GM23248 (cell line): ENCODE measurements around the gene GOSR1. TPM values are rescaled to one million over a fixed set of nuclear protein-coding genes. Genes with fewer than 3 reads are reported as not detected.
"Not testable (repeated sequence)": the region's sequence is repeated elsewhere in the genome, so short reads cannot be mapped to it uniquely, and the experiment has no call there.

Source experiments
- DNase-seq: peaks from one replicate; pipeline ENCODE4 v3.0.0-alpha.2; 2015
- H2AFZ ChIP-seq: fragments of 200-600 bp; sonication (generic); 2 replicates; pipeline ENCODE4 v1.6.1; 2016; ENCODE audit warnings: antibody characterized with exemption
- H3F3A ChIP-seq: fragments of 200-600 bp; sonication (generic); 2 replicates; pipeline ENCODE4 v1.6.1; 2016; ENCODE audit warnings: mild to moderate bottlenecking, antibody characterized with exemption, mixed run types; ENCODE audit not compliant: insufficient read depth
- H3K27ac ChIP-seq: fragments of 200-600 bp; sonication (generic); 2 replicates; pipeline ENCODE4 v1.5.1; 2016; ENCODE audit warnings: mild to moderate bottlenecking
- H3K27me3 ChIP-seq: fragments of 200-600 bp; sonication (generic); replicated peaks from 2 replicates; pipeline ENCODE4 v1.6.1; 2016; ENCODE audit warnings: mild to moderate bottlenecking; ENCODE audit not compliant: insufficient read depth
- H3K36me3 ChIP-seq: fragments of 200-600 bp; sonication (generic); 2 replicates; pipeline ENCODE4 v1.6.1; 2016; ENCODE audit warnings: low read depth, mild to moderate bottlenecking
- H3K4me1 ChIP-seq: fragments of 200-600 bp; sonication (generic); 2 replicates; pipeline ENCODE4 v1.6.1; 2016; ENCODE audit warnings: mild to moderate bottlenecking; ENCODE audit not compliant: insufficient read depth
- H3K4me2 ChIP-seq: fragments of 200-600 bp; sonication (generic); one replicate; pipeline ENCODE4 v1.6.1; 2016; ENCODE audit warnings: mild to moderate bottlenecking; ENCODE audit not compliant: unreplicated experiment
- H3K4me3 ChIP-seq: fragments of 200-600 bp; sonication (generic); 2 replicates; pipeline ENCODE4 v1.5.1; 2016; ENCODE audit warnings: mild to moderate bottlenecking
- H3K79me2 ChIP-seq: fragments of 200-600 bp; sonication (generic); 2 replicates; pipeline ENCODE4 v1.6.1; 2016; ENCODE audit warnings: mild to moderate bottlenecking; ENCODE audit not compliant: insufficient read depth
- H3K9ac ChIP-seq: fragments of 200-600 bp; sonication (generic); 2 replicates; pipeline ENCODE4 v1.6.1; 2016; ENCODE audit warnings: mild to moderate bottlenecking
- H3K9me2 ChIP-seq: fragments of 200-600 bp; sonication (generic); 2 replicates; pipeline ENCODE4 v1.6.1; 2016; ENCODE audit warnings: mixed run types, mild to moderate bottlenecking, moderate library complexity; ENCODE audit not compliant: insufficient read depth
- H3K9me3 ChIP-seq: fragments of 200-600 bp; sonication (generic); one replicate; pipeline ENCODE4 v1.6.1; 2017; ENCODE audit warnings: low read depth
- H4K20me1 ChIP-seq: fragments of 200-600 bp; sonication (generic); 2 replicates; pipeline ENCODE4 v1.6.0; 2016; ENCODE audit not compliant: insufficient read depth
- EZH2 ChIP-seq: fragments of 200-600 bp; sonication (generic); IDR thresholded peaks from 2 replicates; pipeline ENCODE4 v1.6.1; 2018; ENCODE audit warnings: antibody characterized with exemption, mild to moderate bottlenecking; ENCODE audit not compliant: insufficient read depth, poor library complexity, severe bottlenecking
- EZH2phosphoT487 ChIP-seq: fragments of 200-600 bp; sonication (generic); IDR thresholded peaks from 2 replicates; pipeline ENCODE4 v1.6.1; 2018; ENCODE audit warnings: antibody characterized with exemption, moderate library complexity, mild to moderate bottlenecking, low read depth; ENCODE audit not compliant: insufficient read depth
- WGBS, 2 experiments: methylation state at CpG; one replicate each; pipeline ENCODE4 v1.1.6; 2015 to 2017; ENCODE audit warnings: low lambda C conversion rate in 2 of 2, low coverage in 1 of 2; ENCODE audit errors: missing lambda C conversion rate in 2 of 2; 5-methylcytosine and 5-hydroxymethylcytosine counted together
- in situ Hi-C: fragments of 300-500 bp; cut with MboI; formaldehyde crosslinking; loops from 2 replicates; pipeline ENCODE4 v1.15.0; 2020
- polyA plus RNA-seq: library from polyadenylated mRNA; unstranded; fragments of >200 nt; fragmentation: Nextera tagmentation; extraction: Ambion mirVana; gene quantifications from 2 replicates; pipeline ENCODE4 v1.2.1, GENCODE V29; 2016
- total RNA-seq: library from RNA; depleted of rRNA; stranded (reverse); fragments of >200 nt; shearing (Covaris generic); gene quantifications from 2 replicates; pipeline ENCODE4 v1.2.3, GENCODE V29; 2014

The GOSR1 gene
- total and polyA plus RNA-seq, 2 experiments from 2014 or later, result 20.2 to 44.8 TPM

DNA sequence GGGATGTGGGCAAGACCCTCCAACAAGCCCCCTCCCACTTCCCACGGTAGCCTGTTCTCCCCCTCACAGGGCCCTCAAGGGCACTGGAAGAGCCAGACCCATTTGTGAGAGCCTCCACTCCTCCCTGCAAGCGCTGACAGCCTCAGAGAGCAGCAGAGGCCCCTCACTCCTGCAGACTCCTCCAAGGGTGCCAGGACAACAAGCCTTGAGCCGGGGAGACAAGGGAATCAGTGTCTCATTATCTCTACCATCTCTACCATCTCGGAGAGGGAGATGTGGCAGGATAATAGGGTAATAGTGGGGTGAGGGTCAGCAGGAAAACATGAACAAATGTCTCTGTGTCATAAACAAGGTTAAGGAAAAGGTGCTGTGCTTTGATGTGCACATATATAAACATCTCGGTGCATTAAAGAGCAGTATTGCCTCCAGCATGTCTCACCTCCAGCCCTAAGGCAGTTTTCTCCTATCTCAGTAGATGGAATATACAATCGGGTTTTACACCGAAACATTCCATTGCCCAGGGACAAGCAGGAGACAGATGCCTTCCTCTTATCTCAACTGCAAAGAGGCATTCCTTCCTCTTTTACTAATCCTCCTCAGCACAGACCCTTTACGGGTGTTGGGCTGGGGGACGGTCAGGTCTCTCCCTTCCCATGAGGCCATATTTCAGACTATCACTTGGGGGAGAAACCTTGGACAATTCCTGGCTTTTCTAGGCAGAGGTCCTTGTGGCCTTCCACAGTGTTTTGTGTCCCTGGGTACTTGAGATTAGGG, 86.1 kb downstream of the GOSR1 start:
- H3K27me3 ChIP-seq, H3K9ac ChIP-seq, DNase-seq, H4K20me1 ChIP-seq, H3K36me3 ChIP-seq, in situ Hi-C loops, H3K4me2 ChIP-seq, H3K4me3 ChIP-seq, H3K4me1 ChIP-seq, H3K79me2 ChIP-seq, H3K9me3 ChIP-seq, H3K9me2 ChIP-seq, H3K27ac ChIP-seq, H2AFZ ChIP-seq, H3F3A ChIP-seq: not testable (repeated sequence)
- 61 to 69% methylated on average over 9 of the region's 9 CpGs for WGBS, 2 experiments

DNA sequence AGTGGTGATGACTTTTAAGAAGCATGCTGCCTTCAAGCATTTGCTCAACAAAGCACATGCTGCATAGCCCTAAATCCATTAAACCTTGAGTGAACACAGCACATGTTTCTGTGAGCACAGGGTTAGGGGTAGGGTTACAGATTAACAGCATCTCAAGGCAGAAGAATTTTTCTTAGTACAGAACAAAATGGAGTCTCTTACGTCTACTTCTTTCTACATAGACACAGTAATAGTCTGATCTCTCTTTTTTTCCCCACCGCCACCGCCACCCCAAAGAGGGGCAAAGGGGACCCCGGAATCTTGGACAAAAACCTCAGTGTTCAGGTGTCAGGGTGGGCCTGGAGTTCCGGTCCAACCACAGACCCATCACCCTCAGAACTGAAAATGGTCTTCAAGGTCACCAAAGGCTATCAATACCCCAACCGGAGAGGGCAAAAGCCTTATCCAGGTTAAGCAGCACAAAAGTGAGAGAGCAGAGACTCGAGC, 86.7 kb downstream of the GOSR1 start:
- in situ Hi-C loops, H3K27me3 ChIP-seq, H3K4me1 ChIP-seq, DNase-seq, H3K4me2 ChIP-seq, H3F3A ChIP-seq, H3K79me2 ChIP-seq, H4K20me1 ChIP-seq, H3K36me3 ChIP-seq, H2AFZ ChIP-seq, H3K9ac ChIP-seq, H3K9me2 ChIP-seq, H3K9me3 ChIP-seq, H3K27ac ChIP-seq, H3K4me3 ChIP-seq: not testable (repeated sequence)
- 69 to 72% methylated on average over 7 of the region's 7 CpGs for WGBS, 2 experiments

DNA sequence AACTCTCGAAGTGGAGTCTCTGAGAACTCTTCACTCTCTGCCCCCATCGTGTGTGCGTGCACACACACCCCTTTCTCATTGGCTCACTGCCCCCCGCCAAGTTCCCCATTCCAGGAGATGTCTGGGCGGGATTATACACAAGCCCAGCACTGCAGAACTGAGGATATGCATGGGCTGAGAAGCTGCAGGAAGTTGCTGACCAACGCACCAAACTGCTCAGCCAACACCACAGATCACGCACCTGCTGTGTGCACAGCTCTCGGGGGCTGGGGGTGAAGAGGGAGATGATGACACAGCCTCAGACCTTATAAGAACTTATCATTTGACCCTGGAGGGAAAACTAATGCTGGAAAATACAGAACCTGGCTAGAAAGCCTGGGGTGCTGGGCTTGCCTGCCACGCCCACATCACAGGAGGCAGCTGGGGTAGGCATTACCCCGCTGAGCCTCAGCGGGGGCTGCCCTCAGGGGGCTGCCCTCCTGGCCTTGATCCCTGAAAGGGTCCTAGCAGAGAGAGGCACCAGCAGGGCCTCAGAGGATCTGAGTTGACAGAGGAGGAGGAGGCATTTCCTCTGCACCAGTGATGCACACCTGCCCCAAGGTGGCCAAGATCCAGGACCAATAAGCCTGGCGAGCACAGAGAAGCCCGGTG, 87.3 kb downstream of the GOSR1 start:
- H3K27ac ChIP-seq, H3K79me2 ChIP-seq, H3K4me3 ChIP-seq, H3K27me3 ChIP-seq, H3F3A ChIP-seq, H4K20me1 ChIP-seq, H3K9me3 ChIP-seq, H2AFZ ChIP-seq, H3K9ac ChIP-seq, H3K9me2 ChIP-seq, DNase-seq, H3K4me2 ChIP-seq, H3K4me1 ChIP-seq, H3K36me3 ChIP-seq, in situ Hi-C loops: not testable (repeated sequence)
- 47 to 52% methylated on average over 13 of the region's 13 CpGs for WGBS, 2 experiments

DNA sequence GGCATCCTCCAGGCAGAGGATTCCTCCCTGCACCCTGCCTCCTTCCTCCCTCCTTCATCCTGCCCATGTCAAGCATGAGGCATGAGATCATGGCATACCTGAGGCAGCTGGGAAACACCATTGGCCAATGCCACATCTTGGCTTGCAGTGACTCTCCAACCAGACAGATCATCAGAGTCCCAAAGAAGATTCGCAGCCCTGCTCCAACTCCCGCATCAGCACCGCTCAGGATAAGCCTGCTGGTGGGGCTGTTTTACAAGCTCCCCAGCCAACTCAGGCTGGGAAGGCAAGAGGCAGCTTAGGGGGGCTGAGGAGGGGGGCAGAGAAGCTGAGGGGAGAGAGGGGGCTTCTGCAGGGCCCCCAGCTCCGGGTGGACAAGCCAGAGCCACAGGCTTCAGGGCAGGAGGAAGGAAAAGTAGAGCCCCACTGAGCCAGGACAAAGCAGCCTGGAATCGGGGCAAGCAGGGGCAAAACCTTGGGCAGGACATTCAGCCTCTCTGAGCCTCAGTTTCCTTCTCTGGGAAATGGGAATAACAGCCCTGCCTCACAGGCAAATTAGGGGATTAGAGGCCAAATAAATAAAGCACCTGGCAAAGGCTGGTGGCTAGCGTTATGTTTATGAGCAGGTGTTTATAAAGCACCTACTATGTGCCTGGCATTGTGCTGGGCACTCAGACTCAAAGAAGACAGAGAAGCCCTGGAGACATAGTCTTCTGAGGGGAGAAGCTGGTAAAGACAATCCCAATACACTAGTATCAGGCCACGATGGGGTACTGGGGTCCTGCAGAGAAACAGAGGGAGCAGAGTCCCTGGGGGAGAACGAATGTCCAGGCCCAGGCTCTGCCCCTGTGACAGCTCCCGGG, 88.1 kb downstream of the GOSR1 start:
- Histone ChIP-seq H3K79me2 (no peaks in the 10 kb centered on the region), H3F3A (no peaks in the 10 kb centered on the region), H3K4me2 (no peak overlapping the region), H3K4me3 (no peak overlapping the region), H3K4me1 (no peaks in the 10 kb centered on the region), H3K9ac (no peak overlapping the region), H3K36me3 (no peaks in the 10 kb centered on the region), H4K20me1 (no peaks in the 10 kb centered on the region), H3K9me3 (no peaks in the 10 kb centered on the region), H3K27me3 (no peaks in the 10 kb centered on the region), H3K27ac (no peak overlapping the region), H3K9me2 (no peaks in the 10 kb centered on the region), H2AFZ (no peak overlapping the region)
- DNase-seq, result peak; percentile 24
- WGBS, 2 experiments, result 41 to 44% methylated on average over 7 to 9 of the region's 9 CpGs
- TF ChIP-seq EZH2 (no peak), EZH2phosphoT487 (no peak)
- in situ Hi-C loops, result no loop called here

DNA sequence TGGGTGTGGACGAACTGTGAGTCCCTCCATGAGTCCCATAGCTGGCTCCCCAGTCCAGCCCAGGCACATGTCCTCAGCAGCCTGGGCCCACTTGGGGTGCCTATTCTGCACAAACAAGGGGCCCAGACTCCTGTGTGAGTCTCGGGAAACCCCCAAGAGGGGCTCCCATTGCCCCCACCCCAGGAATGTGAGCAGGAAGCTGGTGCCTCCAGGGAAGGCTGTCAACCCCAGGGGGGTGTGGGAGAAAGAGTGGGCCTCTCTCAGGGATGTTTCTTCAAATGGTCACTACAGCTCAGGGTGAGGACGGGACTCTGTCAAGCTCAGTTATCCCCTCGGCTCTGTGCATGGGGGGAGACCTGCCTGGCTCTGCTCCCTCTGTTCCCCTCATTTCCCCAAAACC, 88.9 kb downstream of the GOSR1 start:
- H3K27me3 ChIP-seq, H3K4me1 ChIP-seq, H3K27ac ChIP-seq, H3F3A ChIP-seq, H3K36me3 ChIP-seq, H2AFZ ChIP-seq, DNase-seq, H3K4me3 ChIP-seq, H3K9me3 ChIP-seq, in situ Hi-C loops, H3K4me2 ChIP-seq, H3K9ac ChIP-seq, H3K79me2 ChIP-seq, H3K9me2 ChIP-seq, H4K20me1 ChIP-seq: not testable (repeated sequence)
- WGBS, 2 experiments, result 52 to 62% methylated on average over 4 of the region's 4 CpGs

DNA sequence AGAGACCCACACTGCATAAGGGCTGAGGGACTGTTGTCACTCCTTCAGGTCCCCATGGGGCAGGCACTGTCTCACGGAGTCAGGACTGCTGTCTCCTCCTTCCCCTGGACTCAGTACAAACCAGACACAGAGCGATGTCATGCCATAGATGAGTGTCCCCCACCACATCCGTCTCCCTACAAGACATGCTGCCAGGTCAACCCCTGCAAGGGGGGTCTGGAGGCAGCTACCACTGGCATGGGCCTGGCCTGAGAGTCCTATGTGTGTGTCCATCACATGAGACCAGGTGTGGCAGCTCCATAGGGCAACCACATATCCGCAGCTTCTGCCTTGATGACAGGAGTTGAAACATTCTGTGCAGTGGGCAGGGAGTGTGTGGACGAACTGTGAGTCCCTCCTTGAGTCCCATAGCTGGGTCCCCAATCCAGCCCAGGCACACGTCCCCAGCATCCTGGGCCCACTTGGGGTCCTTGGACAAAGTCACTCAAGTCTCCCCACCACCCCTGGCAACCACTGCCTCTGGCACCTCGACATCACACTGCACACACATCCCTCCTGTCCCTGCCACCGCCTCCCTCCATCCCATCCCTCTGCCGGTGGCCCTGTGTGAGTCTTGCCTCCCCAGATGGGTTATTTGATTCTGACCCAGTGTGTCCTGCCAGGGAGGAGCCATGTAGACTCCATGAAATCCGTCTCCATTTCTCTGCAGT, 89.5 kb downstream of the GOSR1 start:
- H3K9me2 ChIP-seq, H3F3A ChIP-seq, H3K4me1 ChIP-seq, H3K9ac ChIP-seq, H3K9me3 ChIP-seq, H3K27ac ChIP-seq, H3K4me3 ChIP-seq, H2AFZ ChIP-seq, in situ Hi-C loops, H3K27me3 ChIP-seq, DNase-seq, H3K79me2 ChIP-seq, H4K20me1 ChIP-seq, H3K4me2 ChIP-seq, H3K36me3 ChIP-seq: not testable (repeated sequence)
- WGBS, 2 experiments, result 64 to 68% methylated on average over 10 of the region's 10 CpGs
